Neuronal stem cell (in vitro differentiated cells): ENCODE data around the gene ZNF189.

ENCODE experiments used
- DNase-seq: peaks from one replicate; pipeline ENCODE4 v3.0.0-alpha.2; 2013; ENCODE audit warnings: low spot score
- H2AFZ ChIP-seq: one replicate; pipeline ENCODE4 v1.6.1; 2013; ENCODE audit warnings: mild to moderate bottlenecking, low read length, inconsistent platforms
- H2AK5ac ChIP-seq: 2 replicates; pipeline ENCODE4 v1.6.1; 2013; ENCODE audit warnings: low read depth, mild to moderate bottlenecking, inconsistent platforms, low read length, moderate library complexity, mixed read lengths
- H2BK120ac ChIP-seq: 2 replicates; pipeline ENCODE4 v1.6.1; 2013; ENCODE audit warnings: low read depth, mild to moderate bottlenecking, inconsistent platforms, low read length, moderate library complexity, mixed read lengths
- H2BK12ac ChIP-seq: one replicate; pipeline ENCODE4 v1.6.1; 2013; ENCODE audit warnings: low read length, inconsistent platforms
- H2BK15ac ChIP-seq: 2 replicates; pipeline ENCODE4 v1.6.1; 2013; ENCODE audit warnings: mild to moderate bottlenecking, low read length, inconsistent platforms, mixed read lengths
- H2BK5ac ChIP-seq: one replicate; pipeline ENCODE4 v1.6.1; 2013; ENCODE audit warnings: inconsistent platforms, mild to moderate bottlenecking, low read length, moderate library complexity
- H3K14ac ChIP-seq: one replicate; pipeline ENCODE4 v1.6.1; 2013; ENCODE audit warnings: low read length, inconsistent platforms
- H3K18ac ChIP-seq: 2 replicates; pipeline ENCODE4 v1.6.1; 2013; ENCODE audit warnings: low read length, inconsistent platforms
- H3K23ac ChIP-seq: 2 replicates; pipeline ENCODE4 v1.6.1; 2013; ENCODE audit warnings: low read depth, mild to moderate bottlenecking, mixed read lengths, low read length, inconsistent platforms; ENCODE audit not compliant: poor library complexity
- H3K27ac ChIP-seq: replicated peaks from 3 replicates; pipeline ENCODE4 v1.5.1; 2013; ENCODE audit warnings: low read length, inconsistent platforms
- H3K27me3 ChIP-seq, 3 experiments: 2 replicates each; pipeline ENCODE4 v1.6.1; 2013; ENCODE audit warnings: low read length in 3 of 3, mild to moderate bottlenecking in 2 of 3, inconsistent platforms in 1 of 3, low read depth in 1 of 3, mixed read lengths in 1 of 3, moderate library complexity in 1 of 3; ENCODE audit not compliant: control insufficient read depth in 3 of 3, insufficient read depth in 3 of 3
- H3K36me3 ChIP-seq, 2 donors: replicated peaks in 1 of 2; 2 replicates each; pipeline ENCODE4 v1.6.1; 2013; ENCODE audit warnings: low read length in 2 of 2; ENCODE audit not compliant: control insufficient read depth in 2 of 2, insufficient read depth in 2 of 2
- H3K4ac ChIP-seq: 2 replicates; pipeline ENCODE4 v1.6.1; 2013; ENCODE audit warnings: inconsistent platforms, mild to moderate bottlenecking, low read length, moderate library complexity
- H3K4me1 ChIP-seq, 2 donors: 1 replicate in 1 of 2; 2 replicates in 1 of 2; pipeline ENCODE4 v1.6.1; 2013; ENCODE audit warnings: low read length in 2 of 2, low read depth in 1 of 2; ENCODE audit not compliant: control insufficient read depth in 2 of 2, insufficient read depth in 1 of 2
- H3K4me2 ChIP-seq: one replicate; pipeline ENCODE4 v1.6.1; 2013; ENCODE audit warnings: mild to moderate bottlenecking, low read length, inconsistent platforms; ENCODE audit not compliant: insufficient read depth, poor library complexity, severe bottlenecking
- H3K4me3 ChIP-seq, 2 donors: 2 replicates each; pipeline ENCODE4 v1.5.1; 2013; ENCODE audit warnings: low read length in 2 of 2, mild to moderate bottlenecking in 2 of 2, inconsistent platforms in 1 of 2, moderate library complexity in 1 of 2
- H3K79me1 ChIP-seq: one replicate; pipeline ENCODE4 v1.6.1; 2013; ENCODE audit warnings: low read depth, mild to moderate bottlenecking, inconsistent platforms, low read length, moderate library complexity
- H3K9ac ChIP-seq: one replicate; pipeline ENCODE4 v1.6.1; 2013; ENCODE audit warnings: mild to moderate bottlenecking, low read depth, low read length, inconsistent platforms; ENCODE audit not compliant: poor library complexity
- H3K9me3 ChIP-seq, 2 donors: replicated peaks in 1 of 2; 2 replicates each; pipeline versions ENCODE3 to v1.6.1; 2013; ENCODE audit warnings: low read length in 2 of 2, mild to moderate bottlenecking in 2 of 2, inconsistent platforms in 1 of 2, low read depth in 1 of 2, mixed read lengths in 1 of 2, moderate library complexity in 1 of 2; ENCODE audit not compliant: control insufficient read depth in 2 of 2, insufficient read depth in 1 of 2
- H4K8ac ChIP-seq: one replicate; pipeline ENCODE4 v1.6.1; 2013; ENCODE audit warnings: low read depth, mild to moderate bottlenecking, inconsistent platforms, low read length, moderate library complexity
- H4K91ac ChIP-seq: one replicate; pipeline ENCODE4 v1.6.1; 2013; ENCODE audit warnings: low read length, low read depth, mild to moderate bottlenecking, inconsistent platforms; ENCODE audit not compliant: poor library complexity
- WGBS, 2 donors: extraction: QIAGEN DNeasy Blood & Tissue Kit; methylation state at CpG; one replicate each; pipeline ENCODE4 v1.1.7; 2013; ENCODE audit warnings: missing lambda C conversion rate in 2 of 2, mixed read lengths in 1 of 2; ENCODE audit not compliant: insufficient read length in 2 of 2, insufficient replicate concordance in 1 of 2; ENCODE audit errors: extremely low coverage in 2 of 2; 5-methylcytosine and 5-hydroxymethylcytosine counted together

The ZNF189 gene

DNA sequence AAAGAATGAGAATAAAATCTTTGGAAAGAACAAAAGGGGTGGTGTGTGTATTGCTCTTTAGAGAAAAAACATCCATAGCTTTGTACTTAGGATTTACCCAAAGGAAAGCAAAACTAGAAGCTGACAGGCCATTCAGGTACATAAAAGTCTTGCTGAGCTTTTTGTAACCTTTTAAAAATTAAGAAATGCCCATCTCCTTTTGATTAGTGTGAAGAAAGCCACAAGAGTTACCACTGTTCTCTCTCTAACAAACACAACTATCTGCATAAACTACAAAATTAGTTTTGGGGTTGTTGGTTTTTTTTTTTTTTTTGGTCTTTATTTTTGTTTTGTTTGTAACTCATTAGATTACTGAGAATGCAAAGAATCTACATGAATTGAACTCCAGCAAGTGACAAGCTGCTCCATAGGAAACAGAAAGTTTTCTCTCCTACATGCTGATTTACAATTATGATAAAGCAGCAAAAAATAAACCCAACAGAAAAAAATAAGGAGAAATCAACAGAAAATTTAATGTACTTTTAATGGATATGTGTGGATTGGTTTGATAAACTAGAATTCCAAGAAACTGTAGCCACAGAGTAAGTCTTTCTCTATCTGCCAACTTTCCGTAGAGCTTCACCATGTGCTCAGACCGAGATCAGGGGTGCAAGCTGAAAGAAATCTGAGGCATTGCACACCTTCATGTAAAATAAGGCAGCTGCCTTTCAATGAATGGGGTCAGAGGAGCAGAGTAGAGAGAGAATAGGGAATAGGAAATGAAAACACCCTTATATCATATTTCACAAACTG is 26.1 kb upstream of the ZNF189 start:
- WGBS, 2 donors, result no CpG with 5 or more reads among the region's 2 CpGs
- Histone ChIP-seq H2BK15ac (no peak overlapping the region), H3K9me3 (no peaks in the 10 kb centered on the region), H3K4ac (no peak overlapping the region), H3K36me3 (no peaks in the 10 kb centered on the region), H3K23ac (no peak overlapping the region), H3K79me1 (no peaks in the 10 kb centered on the region), H3K18ac (no peak overlapping the region), H3K4me2 (no peak overlapping the region), H2AFZ (no peak overlapping the region), H3K4me3 (no peak overlapping the region), H3K9ac (no peak overlapping the region), H2BK5ac (no peak overlapping the region), H2BK12ac (no peak overlapping the region), H3K14ac (no peak overlapping the region), H4K8ac (no peak overlapping the region), H3K4me1 (peaks cover 1 to 11% of the 10 kb centered on the region in 2 donors), H4K91ac (no peak overlapping the region), H2BK120ac (no peak overlapping the region), H2AK5ac (no peak overlapping the region), H3K27me3 (no peaks in the 10 kb centered on the region), H3K27ac (no peak overlapping the region)
- no peak for DNase-seq

DNA sequence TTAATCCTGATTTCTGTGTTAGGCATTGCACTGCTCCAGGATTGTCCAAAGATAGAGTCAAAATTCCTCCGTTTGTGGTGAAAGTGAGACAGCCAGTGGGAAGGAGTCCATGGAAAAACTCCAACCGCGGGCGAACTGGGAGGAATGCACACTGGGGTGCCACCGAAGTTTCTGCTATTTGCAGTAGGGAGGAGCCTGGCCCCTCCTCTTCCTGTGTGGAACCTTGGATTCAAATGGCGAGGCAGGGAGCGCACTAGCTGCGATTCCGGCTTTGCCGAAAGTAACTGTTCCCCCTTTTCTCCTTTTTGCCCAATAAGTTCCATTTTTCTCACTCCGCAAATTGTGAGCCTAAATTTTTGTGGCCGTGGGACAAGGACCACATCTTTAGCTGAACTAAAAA is 23.1 kb upstream of the ZNF189 start:
- H2BK120ac ChIP-seq, result no peak overlapping the region
- no peaks in the 10 kb centered on the region for H3K27me3 ChIP-seq
- no peak for DNase-seq
- H2BK15ac ChIP-seq, result no peak overlapping the region
- peaks cover 1 to 8% of the 10 kb centered on the region in 2 donors for H3K4me1 ChIP-seq
- H3K23ac ChIP-seq, result no peak overlapping the region
- H3K14ac ChIP-seq, result no peak overlapping the region
- no peak overlapping the region for H4K8ac ChIP-seq
- no peaks in the 10 kb centered on the region for H3K36me3 ChIP-seq
- H3K4me2 ChIP-seq, result no peak overlapping the region
- H3K18ac ChIP-seq, result no peak overlapping the region
- no peaks in the 10 kb centered on the region for H3K9me3 ChIP-seq
- no CpG with 5 or more reads among the region's 12 CpGs for WGBS, 2 donors
- H4K91ac ChIP-seq, result no peak overlapping the region
- no peak overlapping the region for H2BK5ac ChIP-seq
- no peak overlapping the region for H2AFZ ChIP-seq
- no peak overlapping the region for H3K4ac ChIP-seq
- H3K27ac ChIP-seq, result no peak overlapping the region
- no peak overlapping the region for H2AK5ac ChIP-seq
- H2BK12ac ChIP-seq, result no peak overlapping the region
- no peak overlapping the region for H3K9ac ChIP-seq
- no peaks in the 10 kb centered on the region for H3K79me1 ChIP-seq
- H3K4me3 ChIP-seq, result no peak overlapping the region

DNA sequence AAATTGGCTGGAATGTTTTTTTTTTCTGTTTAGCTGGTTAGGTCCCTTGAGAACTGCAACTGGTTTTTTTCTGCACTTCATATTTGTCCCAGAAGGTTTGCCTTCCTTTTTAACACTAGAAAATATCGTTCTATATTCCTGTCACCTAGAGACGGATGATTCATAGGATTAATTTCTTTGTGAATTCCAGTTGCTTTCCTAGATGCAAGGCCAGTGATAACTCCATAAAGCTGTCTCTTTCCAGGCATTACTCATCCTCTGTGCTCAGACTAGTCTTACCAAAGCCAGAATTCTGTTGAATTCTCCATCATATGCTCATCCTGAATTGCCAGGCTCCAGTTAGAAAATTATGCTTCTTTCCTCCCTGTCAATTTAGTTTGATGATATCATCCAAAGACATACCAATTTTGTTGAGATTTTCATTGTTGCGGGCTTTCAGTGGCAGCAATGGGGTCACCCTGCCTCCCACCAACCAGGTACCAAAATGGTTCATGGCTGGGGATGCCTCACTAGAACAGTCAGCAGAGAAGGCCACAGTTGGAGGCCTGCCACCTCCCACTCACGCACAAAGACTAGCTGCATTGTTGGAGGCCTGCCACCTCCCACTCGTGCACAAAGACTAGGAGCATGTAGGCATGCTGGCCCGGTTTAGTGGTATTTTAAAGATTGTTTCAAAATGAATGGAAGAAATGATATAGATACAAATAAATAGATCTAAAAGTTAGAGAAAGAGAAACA is 22.4 kb upstream of the ZNF189 start:
- Histone ChIP-seq H3K9me3 (no peaks in the 10 kb centered on the region), H2BK120ac (no peak overlapping the region), H3K79me1 (no peaks in the 10 kb centered on the region), H3K36me3 (no peaks in the 10 kb centered on the region), H2BK12ac (no peak overlapping the region), H2BK15ac (no peak overlapping the region), H3K4ac (no peak overlapping the region), H3K4me2 (no peak overlapping the region), H2BK5ac (no peak overlapping the region), H2AFZ (no peak overlapping the region), H3K4me3 (no peak overlapping the region), H2AK5ac (no peak overlapping the region), H3K18ac (no peak overlapping the region), H4K91ac (no peak overlapping the region), H3K27ac (no peak overlapping the region), H3K9ac (no peak overlapping the region), H4K8ac (no peak overlapping the region), H3K4me1 (peaks cover 1 to 8% of the 10 kb centered on the region in 2 donors), H3K27me3 (no peaks in the 10 kb centered on the region), H3K14ac (no peak overlapping the region), H3K23ac (no peak overlapping the region)
- WGBS, 2 donors, result no CpG with 5 or more reads among the region's 6 CpGs
- DNase-seq, result no peak

DNA sequence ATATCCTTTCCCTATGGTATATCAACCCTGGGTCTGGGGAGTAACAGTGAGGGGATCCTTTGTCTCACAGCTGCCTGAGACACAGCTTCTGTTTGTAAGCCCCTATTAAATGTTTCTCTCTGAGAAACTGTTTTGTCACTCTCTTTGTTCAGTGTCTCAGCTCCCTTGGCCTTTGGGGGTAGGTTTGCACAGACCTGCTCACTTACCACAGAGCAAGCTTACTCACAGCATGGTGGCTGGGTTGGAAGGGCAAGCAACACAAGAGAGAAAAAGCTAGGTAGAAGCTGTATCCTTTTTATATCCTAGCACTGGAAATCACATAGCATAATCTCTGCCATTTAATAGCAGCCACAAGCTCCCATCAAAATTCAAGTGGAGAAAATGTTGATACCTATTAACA is 18.4 kb upstream of the ZNF189 start:
- no peaks in the 10 kb centered on the region for H3K27me3 ChIP-seq

More for the DNA sequence above, 18.4 kb upstream of the ZNF189 start:
- Histone ChIP-seq H3K79me1 (no peaks in the 10 kb centered on the region), H2BK120ac (no peak overlapping the region), H3K27ac (peak overlapping the region; percentile 4), H3K18ac (no peak overlapping the region), H2BK12ac (no peak overlapping the region), H3K4me2 (no peak overlapping the region), H4K91ac (no peak overlapping the region), H4K8ac (no peak overlapping the region), H3K4ac (no peak overlapping the region), H3K9me3 (peaks cover 0 to 10% of the 10 kb centered on the region in 2 donors), H3K14ac (no peak overlapping the region), H3K9ac (no peak overlapping the region), H2AK5ac (no peak overlapping the region), H3K4me1 (peaks cover 1 to 5% of the 10 kb centered on the region in 2 donors), H2BK15ac (no peak overlapping the region), H2AFZ (no peak overlapping the region), H3K23ac (no peak overlapping the region), H3K4me3 (no peak overlapping the region), H3K36me3 (no peaks in the 10 kb centered on the region), H2BK5ac (no peak overlapping the region)
- DNase-seq, result no peak
